Sigmoid colon (tissue), 3 donors: Measurements from ENCODE around the gene CARD10.

Experiments
- CTCF ChIP-seq, 4 experiments: fragments of 450-650 bp in 3 of 4; fragments of 200-600 bp in 1 of 4; IDR thresholded peaks; one replicate each; pipeline ENCODE4 v1.5.1; 2016 to 2019; ENCODE audit warnings: antibody characterized with exemption in 4 of 4, mild to moderate bottlenecking in 3 of 4, moderate library complexity in 2 of 4
- POLR2A ChIP-seq, 2 donors: fragments of 450-650 bp; IDR thresholded peaks; one replicate each; pipeline ENCODE4 v1.6.1; 2016; ENCODE audit warnings: antibody characterized with exemption in 2 of 2, mild to moderate bottlenecking in 2 of 2, moderate library complexity in 2 of 2

- TF ChIP-seq POLR2A (IDR thresholded peaks at IDR 0.05) (no peak), CTCF (IDR thresholded peaks at IDR 0.05) (peak; percentile 92 to 99 (median 98))
Measured at GRCh38 chr22:37538590-37539357, 19.6 kb upstream of the CARD10 start.
